DND-41 (cell line): ENCODE results near the gene CCDC178.

Experiments used
- CTCF ChIP-seq: IDR thresholded peaks from 2 replicates; pipeline ENCODE4 v1.5.1; 2012; ENCODE audit warnings: borderline replicate concordance, low read length, moderate library complexity, mild to moderate bottlenecking; ENCODE audit not compliant: poor library complexity, severe bottlenecking; ENCODE audit errors: extremely low read depth
- EZH2 ChIP-seq: IDR thresholded peaks from 3 replicates; pipeline ENCODE4 v1.6.1; 2012; ENCODE audit warnings: borderline replicate concordance, low read depth, mild to moderate bottlenecking, moderate library complexity, low read length, inconsistent platforms; ENCODE audit not compliant: severe bottlenecking

- TF ChIP-seq CTCF (no peak), EZH2 (no peak)
Observed at GRCh38 chr18:33128581-33128980, 311.9 kb downstream of the CCDC178 start.
